ENCODE results near the gene BAIAP2L1. TPM values are rescaled to one million over a fixed set of nuclear protein-coding genes. Genes with fewer than 3 reads are reported as not detected.
"Not testable (repeated sequence)": the region's sequence is repeated elsewhere in the genome, so short reads cannot be mapped to it uniquely, and the experiment has no call there.

The BAIAP2L1 gene
- total RNA-seq: 10 to 100 TPM; 63.9 to 66.2 TPM

GRCh38 chr7:98400542-98401340 is at the start of gene BAIAP2L1:
Gene BAIAP2L1 (minus strand): TSS chr7:98401090. CDS start chr7:98400852, 238 bp downstream.
- peak; percentile 96 for DNase-seq
- H3K27ac ChIP-seq: peak within 1 kb of the TSS; percentile 92
- no peaks in the 10 kb centered on the region for H3K36me3 ChIP-seq
- intact Hi-C loops (cut with DNase I): loop anchor here (2.0 kb wide), 1 partner anchor 106 kb away; no protein-coding TSS in a partner anchor
- H3K9me3 ChIP-seq: no peaks in the 10 kb centered on the region
- H3K9ac ChIP-seq (ENCODE audit: low read depth in 2 of 2, low read length in 2 of 2): peak within 1 kb of the TSS; percentile 78 to 99
- no peak for TF ChIP-seq CTCF (IDR thresholded peaks at IDR 0.05)
- H3K27me3 ChIP-seq: no peaks in the 10 kb centered on the region
- peaks cover 6% of the 10 kb centered on the region for H3K4me1 ChIP-seq
- peak within 1 kb of the TSS; percentile 75 for H3K4me3 ChIP-seq

- no peak for DNase-seq
- no peaks in the 10 kb centered on the region for H3K9me3 ChIP-seq
- H3K9ac ChIP-seq (ENCODE audit: low read depth in 2 of 2, low read length in 2 of 2): no peak overlapping the region
- no peak for TF ChIP-seq CTCF (IDR thresholded peaks at IDR 0.05)
- H3K4me3 ChIP-seq: no peak overlapping the region
- no peaks in the 10 kb centered on the region for H3K36me3 ChIP-seq
- H3K27me3 ChIP-seq: no peaks in the 10 kb centered on the region
- no peaks in the 10 kb centered on the region for H3K4me1 ChIP-seq
- intact Hi-C loops (cut with DNase I): no loop called here
- H3K27ac ChIP-seq: no peak overlapping the region
Observed at GRCh38 chr7:98448766-98449165, 47.9 kb upstream of the BAIAP2L1 start.

- H3K36me3 ChIP-seq; H3K27me3 ChIP-seq; H3K9ac ChIP-seq (ENCODE audit: low read depth in 2 of 2, low read length in 2 of 2); DNase-seq; intact Hi-C loops (cut with DNase I); H3K9me3 ChIP-seq; H3K27ac ChIP-seq; H3K4me3 ChIP-seq; H3K4me1 ChIP-seq: not testable (repeated sequence)
Observed at GRCh38 chr7:98440992-98441391, 40.1 kb upstream of the BAIAP2L1 start.

GRCh38 chr7:98439484-98439883 is 38.6 kb upstream of the BAIAP2L1 start:
- no peak overlapping the region for H3K27ac ChIP-seq
- H3K9me3 ChIP-seq: no peaks in the 10 kb centered on the region
- TF ChIP-seq CTCF (IDR thresholded peaks at IDR 0.05): no peak
- no peaks in the 10 kb centered on the region for H3K36me3 ChIP-seq
- H3K27me3 ChIP-seq: no peaks in the 10 kb centered on the region
- no peak overlapping the region for H3K4me3 ChIP-seq
- intact Hi-C loops (cut with DNase I): no loop called here
- no peaks in the 10 kb centered on the region for H3K4me1 ChIP-seq
- no peak overlapping the region for H3K9ac ChIP-seq (ENCODE audit: low read depth in 2 of 2, low read length in 2 of 2)
- DNase-seq: no peak

GRCh38 chr7:98434087-98434486 is 33.2 kb upstream of the BAIAP2L1 start:
- H3K4me1 ChIP-seq: no peaks in the 10 kb centered on the region
- H3K27me3 ChIP-seq: no peaks in the 10 kb centered on the region
- no peak overlapping the region for H3K27ac ChIP-seq
- no peaks in the 10 kb centered on the region for H3K36me3 ChIP-seq
- TF ChIP-seq CTCF (IDR thresholded peaks at IDR 0.05): no peak
- no peak overlapping the region for H3K4me3 ChIP-seq
- H3K9me3 ChIP-seq: no peaks in the 10 kb centered on the region
- no peak for DNase-seq
- no peak overlapping the region for H3K9ac ChIP-seq (ENCODE audit: low read depth in 2 of 2, low read length in 2 of 2)
- intact Hi-C loops (cut with DNase I): loop anchor here (2.0 kb wide), 1 partner anchor 313 kb away; no protein-coding TSS in a partner anchor

- Histone ChIP-seq H3K36me3 (no peaks in the 10 kb centered on the region), H3K27ac (no peak overlapping the region), H3K4me3 (no peak overlapping the region), H3K9ac (ENCODE audit: low read depth in 2 of 2, low read length in 2 of 2) (no peak overlapping the region), H3K27me3 (no peaks in the 10 kb centered on the region), H3K4me1 (no peaks in the 10 kb centered on the region), H3K9me3 (no peaks in the 10 kb centered on the region)
- no peak for TF ChIP-seq CTCF (IDR thresholded peaks at IDR 0.05)
- no peak for DNase-seq
- intact Hi-C loops (cut with DNase I): no loop called here
Observed at GRCh38 chr7:98429799-98430198, 28.9 kb upstream of the BAIAP2L1 start.
